GM19023 (cell line): Measurements from ENCODE around the gene KAT14.
A peak's percentile ranks its signal among the peaks of the same experiment; 100 is the strongest.
"Not testable (repeated sequence)": the region's sequence is repeated elsewhere in the genome, so short reads cannot be mapped to it uniquely, and the experiment has no call there.

Source experiments
- ATAC-seq: cut with Tn5 transposase; IDR thresholded peaks from one replicate; pipeline ENCODE4 v1.9.1; 2021; ENCODE audit warnings: mild to moderate bottlenecking, moderate library complexity; ENCODE audit not compliant: unreplicated experiment

KAT14 gene, protein sequence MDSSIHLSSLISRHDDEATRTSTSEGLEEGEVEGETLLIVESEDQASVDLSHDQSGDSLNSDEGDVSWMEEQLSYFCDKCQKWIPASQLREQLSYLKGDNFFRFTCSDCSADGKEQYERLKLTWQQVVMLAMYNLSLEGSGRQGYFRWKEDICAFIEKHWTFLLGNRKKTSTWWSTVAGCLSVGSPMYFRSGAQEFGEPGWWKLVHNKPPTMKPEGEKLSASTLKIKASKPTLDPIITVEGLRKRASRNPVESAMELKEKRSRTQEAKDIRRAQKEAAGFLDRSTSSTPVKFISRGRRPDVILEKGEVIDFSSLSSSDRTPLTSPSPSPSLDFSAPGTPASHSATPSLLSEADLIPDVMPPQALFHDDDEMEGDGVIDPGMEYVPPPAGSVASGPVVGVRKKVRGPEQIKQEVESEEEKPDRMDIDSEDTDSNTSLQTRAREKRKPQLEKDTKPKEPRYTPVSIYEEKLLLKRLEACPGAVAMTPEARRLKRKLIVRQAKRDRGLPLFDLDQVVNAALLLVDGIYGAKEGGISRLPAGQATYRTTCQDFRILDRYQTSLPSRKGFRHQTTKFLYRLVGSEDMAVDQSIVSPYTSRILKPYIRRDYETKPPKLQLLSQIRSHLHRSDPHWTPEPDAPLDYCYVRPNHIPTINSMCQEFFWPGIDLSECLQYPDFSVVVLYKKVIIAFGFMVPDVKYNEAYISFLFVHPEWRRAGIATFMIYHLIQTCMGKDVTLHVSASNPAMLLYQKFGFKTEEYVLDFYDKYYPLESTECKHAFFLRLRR

DNA sequence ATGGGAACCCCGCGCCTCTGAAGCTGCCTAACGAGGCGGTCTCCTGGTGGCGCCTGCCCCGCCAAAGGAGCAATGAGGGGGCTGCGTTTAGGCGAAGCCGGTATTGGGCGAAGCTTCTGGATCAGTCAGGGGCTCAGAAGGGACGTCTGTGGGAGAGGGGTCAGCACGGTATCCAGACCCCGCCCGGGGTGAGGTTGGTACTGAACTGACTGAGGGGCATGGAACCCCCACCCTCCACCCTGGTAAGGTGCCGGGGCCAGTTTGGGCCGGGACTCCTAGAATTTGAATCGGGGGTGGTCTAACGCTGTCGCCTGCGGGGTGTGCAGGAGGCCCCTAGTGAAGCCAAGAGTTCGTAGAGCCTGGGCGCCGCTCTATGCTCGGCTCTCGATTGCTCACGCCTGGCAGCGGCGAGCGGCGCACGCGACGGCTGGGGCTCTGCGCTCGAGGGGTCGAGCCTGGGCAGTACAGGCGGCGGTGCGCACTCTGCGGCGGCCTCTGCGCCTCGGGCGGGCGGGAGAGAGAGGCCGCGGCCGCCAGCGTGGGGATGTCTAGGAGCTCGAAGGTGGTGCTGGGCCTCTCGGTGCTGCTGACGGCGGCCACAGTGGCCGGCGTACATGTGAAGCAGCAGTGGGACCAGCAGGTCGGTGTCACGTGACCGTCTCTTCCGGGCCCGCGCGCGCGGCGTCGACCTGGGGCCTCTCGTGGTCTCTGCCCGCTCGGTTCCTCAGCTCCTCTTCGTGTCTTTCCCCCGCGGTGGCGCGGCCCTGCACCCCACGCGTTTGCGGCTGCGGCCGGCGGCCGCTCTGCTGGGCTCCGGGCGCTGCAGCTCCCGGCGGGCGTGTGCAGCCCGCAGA is at the start of gene KAT14, which contains the start of gene PET117:
KAT14 (plus strand) TSS at position 452 of the 854 bp plus-strand sequence. CDS start 4,798 bp downstream, outside the sequence.
PET117 (plus strand) TSS at position 452 of the 854 bp plus-strand sequence; CDS start at position 545, 93 bp downstream.
- peak; percentile 88 for ATAC-seq

DNA sequence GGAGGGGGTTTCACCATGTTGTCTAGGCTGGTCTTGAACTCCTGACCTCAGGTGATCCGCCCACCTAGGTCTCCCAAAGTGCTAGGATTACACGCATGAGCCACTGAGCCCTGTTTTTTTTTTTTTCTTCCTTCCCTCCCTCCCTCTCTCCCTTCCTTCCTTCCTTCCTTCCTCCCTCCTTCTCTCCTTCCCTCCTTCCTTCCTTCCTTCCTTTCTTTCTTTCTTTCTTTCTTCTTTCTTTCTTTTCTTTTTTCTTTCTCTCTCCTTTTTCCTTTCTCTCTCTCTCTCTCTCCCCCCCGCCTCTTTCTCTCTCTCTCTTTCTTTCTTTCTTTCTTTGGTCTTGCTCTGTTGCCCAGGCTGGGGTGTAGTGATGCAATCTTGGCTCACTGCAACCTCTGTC is 49.4 kb upstream of the KAT14 start:
- ATAC-seq: not testable (repeated sequence)

DNA sequence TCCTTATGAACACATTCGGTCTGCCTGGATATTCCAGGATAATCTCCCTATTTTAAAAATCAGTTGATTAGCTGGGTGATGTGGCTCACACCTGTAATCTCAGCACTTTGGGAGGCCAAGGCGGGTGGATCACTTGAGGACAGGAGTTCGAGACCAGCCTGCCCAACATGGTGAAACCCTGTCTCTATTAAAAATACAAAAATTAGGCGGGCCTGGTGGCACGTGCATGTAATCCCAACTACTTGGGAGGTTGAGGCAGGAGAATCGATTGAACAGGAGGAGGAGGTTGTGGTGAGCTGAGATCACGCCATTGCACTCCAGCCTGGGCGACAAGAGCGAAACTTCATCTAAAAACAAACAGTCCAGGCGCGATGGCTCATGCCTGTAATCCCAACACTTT is 48.8 kb upstream of the KAT14 start:
- ATAC-seq: not testable (repeated sequence)

DNA sequence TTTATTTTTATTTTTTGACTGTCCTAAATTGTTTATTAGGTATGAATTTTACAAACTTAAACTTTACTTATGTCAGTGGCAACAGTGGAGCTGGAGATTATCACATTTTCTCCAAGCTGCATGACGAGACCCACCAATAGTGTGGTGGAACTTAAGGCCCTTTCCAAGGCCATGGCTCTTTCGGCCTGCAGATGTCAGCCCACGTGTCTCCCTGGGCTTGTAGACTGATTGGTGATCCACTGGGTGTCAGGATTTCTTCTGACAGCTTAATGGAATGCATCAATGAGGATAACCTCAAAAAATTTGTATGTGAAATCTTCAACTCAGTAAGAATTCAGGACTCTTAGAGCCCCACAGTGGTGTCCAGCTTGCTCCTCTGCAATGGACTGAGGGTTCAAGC is 47.6 kb upstream of the KAT14 start:
- ATAC-seq: no peak

DNA sequence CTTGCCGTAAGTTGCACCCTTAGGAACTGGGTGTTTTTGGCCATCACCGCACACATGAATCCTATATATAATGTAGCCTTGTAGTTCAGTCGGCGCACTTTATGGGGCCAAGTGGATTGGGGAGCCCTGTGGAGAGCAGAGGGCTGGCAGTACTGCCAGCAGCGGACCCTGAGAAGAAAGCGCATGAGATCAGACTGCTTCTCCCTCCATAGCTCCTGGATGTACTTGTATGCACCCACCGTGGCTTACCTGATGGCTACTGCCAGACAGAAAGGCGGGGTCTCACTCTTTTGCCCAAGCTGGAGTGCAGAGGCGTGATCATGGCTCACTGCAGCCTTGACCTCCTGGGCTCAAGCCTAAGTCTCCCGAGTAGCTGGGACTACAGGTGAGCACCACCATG is 47.2 kb upstream of the KAT14 start:
- ATAC-seq: no peak

DNA sequence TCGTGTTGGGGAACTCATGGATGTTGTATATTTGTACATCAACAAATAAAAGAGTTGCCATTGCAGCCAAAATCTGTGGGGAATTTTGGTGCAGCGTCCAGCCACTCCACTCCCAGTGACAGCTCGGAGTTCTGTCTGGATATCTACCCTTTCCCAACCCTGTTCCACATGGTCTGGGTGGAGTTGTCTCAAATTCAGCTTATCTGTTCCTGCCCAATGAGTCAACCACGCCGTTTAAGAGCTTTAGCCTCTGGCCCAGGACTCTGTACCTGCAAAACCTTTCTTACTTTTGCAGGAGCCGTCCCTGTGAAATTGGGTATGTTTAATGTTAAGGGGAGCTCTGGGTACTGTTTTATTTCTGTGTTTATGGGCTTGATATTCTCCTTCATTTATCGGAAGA is 46.0 kb upstream of the KAT14 start:
- no peak for ATAC-seq

DNA sequence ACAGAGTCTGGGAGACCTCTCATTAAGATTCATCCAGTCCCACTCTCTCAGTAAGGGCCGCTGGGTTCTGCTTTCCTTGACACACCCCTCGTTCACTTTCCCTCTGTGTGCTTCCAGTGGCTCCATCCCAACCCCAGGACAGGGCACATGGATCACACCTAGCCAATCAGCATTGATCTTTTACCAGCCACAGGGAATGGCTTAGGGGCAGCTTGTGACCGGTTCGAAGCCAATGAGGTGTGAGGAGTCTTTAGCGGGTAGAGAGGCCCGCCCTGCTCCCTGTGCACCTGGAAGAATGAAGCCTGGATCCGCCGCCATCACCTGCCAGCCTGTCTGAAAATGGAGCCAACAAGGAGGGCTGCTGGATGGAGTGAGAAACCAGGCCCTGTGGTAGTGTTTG is 44.8 kb upstream of the KAT14 start:
- ATAC-seq: no peak

DNA sequence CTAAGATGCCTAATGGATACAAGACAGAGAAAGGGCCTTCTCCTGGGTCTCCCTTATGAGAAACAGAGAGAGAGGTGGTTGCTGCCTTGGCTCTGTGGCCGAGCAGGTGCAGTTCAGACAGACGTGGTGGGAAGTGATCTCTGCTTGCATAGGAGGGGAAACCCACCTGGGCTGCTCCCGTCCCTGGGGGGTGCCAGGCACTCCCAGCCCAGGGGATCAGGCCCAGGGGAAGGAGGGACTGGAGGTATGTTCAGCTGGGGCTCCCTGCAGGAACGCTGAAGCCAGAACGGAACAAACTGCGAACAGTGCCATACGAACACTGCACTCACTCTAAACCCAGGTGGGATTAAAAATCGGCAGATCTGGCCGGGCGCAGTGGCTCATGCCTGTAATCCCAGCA is 44.3 kb upstream of the KAT14 start:
- no peak for ATAC-seq

DNA sequence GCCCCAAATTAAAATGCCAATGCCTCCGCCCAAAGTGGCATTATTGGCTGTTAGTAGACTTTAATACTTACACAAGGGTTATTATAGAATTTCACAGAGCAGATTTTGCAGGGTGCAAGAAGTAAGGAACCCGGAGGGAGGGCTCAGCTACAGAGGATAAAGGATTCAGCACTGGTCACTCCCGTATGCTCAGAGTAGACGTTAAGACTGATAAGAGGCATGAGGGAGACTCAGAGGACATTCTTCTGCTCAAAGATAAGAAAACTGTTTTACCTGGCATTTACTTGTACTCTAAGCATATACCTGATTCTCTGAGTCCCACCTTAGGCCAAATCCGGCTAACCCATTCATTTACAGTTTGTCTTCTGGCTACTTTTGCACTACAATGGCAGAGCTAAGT is 43.5 kb upstream of the KAT14 start:
- no peak for ATAC-seq

DNA sequence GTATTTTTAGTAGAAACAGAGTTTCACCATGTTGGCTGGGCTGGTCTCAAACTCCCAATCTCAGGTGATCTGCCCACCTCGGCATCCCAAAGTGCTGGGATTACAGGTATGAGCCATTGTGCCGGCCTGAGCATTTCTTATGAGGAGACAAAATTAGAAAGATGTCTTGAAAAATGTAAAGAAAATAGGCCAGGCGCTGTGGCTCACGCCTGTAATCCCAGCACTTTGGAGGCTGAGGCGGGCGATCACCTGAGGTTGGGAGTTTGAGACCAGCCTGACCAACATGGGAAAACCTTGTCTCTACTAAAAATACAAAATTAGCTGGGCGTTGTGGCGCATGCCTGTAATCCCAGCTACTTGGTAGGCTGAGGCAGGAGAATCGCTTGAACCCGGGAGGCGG is 37.1 kb upstream of the KAT14 start:
- not testable (repeated sequence) for ATAC-seq

DNA sequence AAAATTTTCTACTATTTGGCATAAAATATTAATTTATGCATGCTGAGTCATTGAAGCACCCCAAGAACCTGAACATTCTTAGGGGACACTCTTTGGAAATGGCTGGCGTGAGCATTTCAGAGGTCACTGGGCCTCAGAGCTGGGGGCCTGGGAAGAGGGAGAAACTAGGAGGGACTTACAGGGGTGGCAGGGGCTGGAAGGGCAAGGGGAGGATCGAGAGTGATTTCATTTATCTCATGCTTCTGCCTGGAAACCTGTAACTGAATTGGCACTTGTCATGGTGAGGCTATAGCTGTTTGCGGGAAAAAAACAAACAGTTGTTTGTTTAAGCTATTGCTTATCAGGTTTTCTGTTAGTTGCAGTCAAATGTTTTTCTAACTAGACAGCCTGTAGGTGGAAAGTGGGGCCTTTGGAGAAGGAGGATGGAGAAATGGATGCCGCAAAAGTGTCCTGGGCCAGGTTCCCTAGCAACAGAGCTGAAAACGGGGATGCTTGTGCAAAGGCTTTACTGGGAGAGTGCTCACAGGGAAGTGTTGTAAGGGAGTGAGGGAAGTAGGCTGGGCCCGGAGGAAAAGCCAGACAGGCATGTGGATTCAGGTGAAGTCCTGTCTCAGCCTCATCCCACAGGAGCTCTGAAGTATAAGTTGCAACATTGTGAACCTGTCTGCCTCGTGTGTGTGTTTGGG is 36.4 kb upstream of the KAT14 start:
- no peak for ATAC-seq

DNA sequence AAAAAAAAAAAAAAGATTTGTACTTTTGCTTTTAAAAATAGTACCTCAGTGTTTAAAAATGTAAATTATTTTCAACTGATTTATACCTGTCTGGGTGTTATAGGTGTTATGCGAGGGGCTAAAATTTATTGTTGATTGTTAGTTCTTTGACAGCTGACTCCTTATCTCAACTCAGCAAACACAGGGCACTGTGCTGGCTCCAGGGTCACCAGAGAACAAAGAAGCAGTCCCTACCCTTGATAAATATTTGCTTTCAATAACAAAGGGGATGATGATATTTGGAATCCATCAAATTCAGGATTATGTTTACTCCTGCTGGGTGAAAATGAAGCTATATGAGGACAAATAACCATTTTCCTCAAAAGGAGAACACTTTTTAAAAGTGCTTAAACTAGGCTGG is 34.2 kb upstream of the KAT14 start:
- no peak for ATAC-seq

DNA sequence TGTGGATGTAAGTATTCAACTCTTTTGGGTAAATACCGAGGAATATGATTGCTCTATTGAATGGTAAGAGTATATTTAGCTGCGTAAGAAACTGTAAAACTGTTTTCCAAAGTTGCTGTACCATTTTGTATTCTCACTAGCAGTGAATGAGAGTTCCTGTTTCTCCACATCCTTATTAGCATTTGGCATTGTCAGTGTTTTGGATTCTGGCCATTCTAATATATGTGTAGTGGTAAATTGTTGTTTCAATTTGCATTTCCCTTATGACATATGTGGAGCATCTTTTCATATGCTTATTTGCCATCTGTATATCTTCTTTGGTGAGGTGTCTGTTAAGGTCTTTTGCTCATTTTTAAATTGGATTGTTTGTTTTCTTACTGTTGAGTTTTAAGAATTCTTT is 29.3 kb upstream of the KAT14 start:
- no peak for ATAC-seq

DNA sequence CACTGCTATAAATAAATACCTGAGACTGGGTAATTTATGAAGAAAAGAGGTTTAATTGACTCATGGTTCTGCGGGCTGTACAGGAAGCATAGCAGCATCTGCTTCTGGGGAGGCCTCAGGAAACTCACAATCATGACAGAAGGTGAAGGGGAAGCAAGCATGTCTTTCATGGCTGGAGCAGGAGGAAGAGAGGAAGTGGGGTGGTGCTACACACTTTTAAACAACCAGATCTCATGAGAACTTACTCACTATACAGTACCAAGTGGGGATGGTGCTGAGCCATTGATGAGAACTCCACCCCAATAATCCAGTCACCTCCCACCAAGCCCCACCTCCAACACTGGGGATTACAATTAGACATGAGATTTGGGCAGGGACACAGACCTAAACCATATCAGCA is 9.1 kb upstream of the KAT14 start:
- not testable (repeated sequence) for ATAC-seq

DNA sequence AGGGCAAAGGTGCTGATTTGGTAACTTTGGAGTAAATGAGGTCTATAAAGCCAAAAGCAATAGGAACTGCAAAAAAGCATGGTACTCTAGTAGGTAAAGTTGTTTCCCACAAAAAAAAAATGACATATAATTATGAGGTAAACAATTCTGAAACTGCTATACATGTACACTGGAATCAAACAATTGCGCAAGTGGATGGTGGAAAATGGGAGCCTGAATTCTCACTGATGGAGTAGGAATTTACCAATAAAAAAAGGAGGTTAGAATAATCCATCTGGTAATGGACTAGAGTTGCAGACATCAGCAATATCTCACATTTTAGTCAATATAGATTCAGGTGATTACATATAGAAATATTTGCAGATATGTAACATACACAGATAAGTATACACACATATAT is 5.0 kb upstream of the KAT14 start:
- no peak for ATAC-seq

DNA sequence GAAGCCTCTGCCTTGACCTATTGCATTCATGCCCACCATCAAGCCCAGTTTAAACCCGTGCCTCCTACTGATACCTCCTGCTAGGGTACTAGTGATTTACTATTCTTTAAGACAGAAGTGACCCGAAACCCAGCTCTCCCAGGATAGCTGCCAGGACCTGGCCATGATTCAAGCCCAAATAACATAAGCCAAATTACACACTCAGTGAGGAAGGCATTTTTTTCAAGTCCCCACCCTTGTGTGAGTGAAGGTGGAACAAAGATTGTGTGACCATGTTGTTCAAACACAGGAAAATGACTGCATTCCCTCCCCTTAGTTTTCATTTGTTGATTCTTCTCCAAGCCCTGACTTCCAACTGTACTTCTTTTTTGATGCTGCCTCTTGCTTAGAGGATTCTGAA is 3.7 kb upstream of the KAT14 start:
- ATAC-seq: no peak

DNA sequence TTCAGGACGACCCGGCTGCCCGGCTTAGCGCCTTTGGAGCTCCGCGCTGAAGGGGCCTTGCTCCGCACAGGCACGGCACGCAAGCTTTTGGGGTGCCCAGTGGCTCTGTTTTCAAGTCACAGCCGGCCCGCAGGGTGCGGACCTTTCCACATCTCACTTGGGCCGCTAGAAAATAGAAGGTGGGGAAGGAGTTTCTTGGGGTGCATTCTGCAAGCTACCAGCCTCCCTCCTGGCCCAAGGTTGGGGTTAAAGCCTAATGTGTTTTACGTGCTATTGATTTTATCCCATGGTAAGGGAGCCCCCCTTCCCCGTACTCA is 561 bp downstream of the KAT14 start:
- no peak for ATAC-seq

DNA sequence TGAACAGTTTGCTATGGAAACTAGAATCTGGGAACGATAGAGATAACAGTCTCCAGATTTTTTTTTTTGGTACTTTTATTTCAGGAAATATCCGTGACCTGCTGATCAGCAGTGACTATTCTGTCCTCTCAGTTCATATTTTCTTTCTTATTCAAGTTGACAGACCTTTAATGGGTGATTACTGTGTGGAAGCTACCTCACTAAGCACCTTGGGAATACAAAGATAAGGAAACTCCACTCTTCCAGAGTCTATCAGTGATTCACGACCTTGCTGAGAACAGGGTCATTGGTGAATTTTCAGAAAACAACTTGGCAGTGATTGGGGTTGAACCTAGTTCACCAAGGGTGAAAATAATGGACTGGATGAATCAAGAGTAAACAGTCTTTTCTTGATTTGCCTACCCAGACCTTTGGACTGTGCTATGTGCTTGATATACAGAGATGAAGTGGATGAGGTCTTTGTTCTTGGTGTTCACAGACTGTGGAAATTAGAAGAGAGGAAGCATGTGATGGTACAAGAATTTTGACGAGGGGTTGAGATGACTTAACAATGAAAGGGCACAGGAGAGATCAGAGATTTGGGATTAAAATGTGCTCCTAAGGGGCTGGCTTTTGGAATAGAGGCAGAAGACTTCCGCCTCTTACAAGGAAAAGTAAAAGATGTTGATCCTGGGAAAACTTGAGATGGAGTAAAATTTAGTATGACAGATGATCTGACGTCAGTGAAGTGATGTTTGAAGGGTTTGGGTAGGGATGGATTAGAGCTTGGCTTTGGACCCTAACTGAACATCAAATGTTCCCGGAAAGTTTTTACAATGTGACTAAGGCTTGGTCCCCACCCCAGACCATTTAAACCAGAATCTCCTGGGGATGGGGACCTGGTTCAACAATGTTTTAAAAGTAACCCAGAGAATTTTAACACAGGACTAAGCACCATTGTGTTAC is 1.2 kb downstream of the KAT14 start:
- no peak for ATAC-seq

DNA sequence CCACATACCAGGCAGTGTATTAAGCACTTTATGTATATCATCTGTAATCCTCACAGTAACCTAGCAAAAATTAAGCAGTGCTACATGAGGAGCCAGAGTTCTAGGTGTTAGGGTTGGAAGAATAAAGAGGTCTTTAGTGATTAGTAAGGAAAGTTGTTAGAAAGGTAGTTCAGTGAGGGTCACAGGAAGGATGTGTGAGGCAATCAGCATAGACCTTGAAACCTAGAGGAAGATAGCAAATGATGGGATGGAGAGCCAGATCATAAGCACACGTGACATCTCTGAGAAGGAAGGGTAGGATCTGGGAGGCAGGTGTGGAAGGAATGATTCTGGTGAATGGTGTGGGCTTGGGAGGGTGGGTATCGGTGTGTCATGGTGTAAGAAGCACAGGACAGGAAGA is 2.2 kb downstream of the KAT14 start:
- ATAC-seq: no peak
